GM18867 (cell line): ENCODE data around the gene CTNNBIP1.
"Not testable (repeated sequence)": the region's sequence is repeated elsewhere in the genome, so short reads cannot be mapped to it uniquely, and the experiment has no call there.

ENCODE experiments used
- ATAC-seq: cut with Tn5 transposase; IDR thresholded peaks from one replicate; pipeline ENCODE4 v1.9.1; 2021; ENCODE audit warnings: mild to moderate bottlenecking, moderate library complexity; ENCODE audit not compliant: unreplicated experiment

The CTNNBIP1 gene

GRCh38 chr1:9811239-9811966 lies 98.7 kb downstream of the CTNNBIP1 start:
- no peak for ATAC-seq

- no peak for ATAC-seq
Measured at GRCh38 chr1:9809100-9809510, 101.0 kb downstream of the CTNNBIP1 start.

- ATAC-seq: no peak
Measured at GRCh38 chr1:9808459-9808858, 101.6 kb downstream of the CTNNBIP1 start.

GRCh38 chr1:9807541-9807940 lies 102.5 kb downstream of the CTNNBIP1 start:
- no peak for ATAC-seq

- not testable (repeated sequence) for ATAC-seq
Measured at GRCh38 chr1:9805972-9806371, 104.1 kb downstream of the CTNNBIP1 start.

GRCh38 chr1:9805006-9805508 lies 105.0 kb downstream of the CTNNBIP1 start:
- ATAC-seq: no peak

- ATAC-seq: not testable (repeated sequence)
Measured at GRCh38 chr1:9803003-9803918, 106.8 kb downstream of the CTNNBIP1 start.

- ATAC-seq: no peak
Measured at GRCh38 chr1:9801909-9802308, 108.2 kb downstream of the CTNNBIP1 start.
